HL-60 (cell line): ENCODE results near the gene TPST1.
"Not testable (repeated sequence)": the region's sequence is repeated elsewhere in the genome, so short reads cannot be mapped to it uniquely, and the experiment has no call there.

Source experiments
- DNase-seq, 2 experiments: peaks; one replicate each; pipeline ENCODE4 v3.0.0-alpha.2; 2010 to 2020; ENCODE audit warnings: low read depth in 1 of 2, low spot score in 1 of 2
- H3K27ac ChIP-seq: fragments of 250-450 bp; sonication (Bioruptor Pico); replicated peaks from 2 replicates; pipeline ENCODE4 v1.5.1; 2020; ENCODE audit warnings: mild to moderate bottlenecking, moderate library complexity
- H3K27me3 ChIP-seq: fragments of 250-450 bp; sonication (Bioruptor Pico); 2 replicates; pipeline ENCODE4 v1.5.1; 2021; ENCODE audit warnings: mild to moderate bottlenecking, moderate library complexity; ENCODE audit not compliant: insufficient read depth, poor library complexity, severe bottlenecking
- H3K4me3 ChIP-seq: replicated peaks from 2 replicates; pipeline ENCODE4 v1.5.1; 2011; ENCODE audit warnings: mild to moderate bottlenecking, control low read depth, low read length; ENCODE audit not compliant: insufficient read depth
- CTCF ChIP-seq: IDR thresholded peaks from one replicate; pipeline ENCODE4 v1.5.1; 2011; ENCODE audit warnings: low read length, control low read depth, inconsistent platforms; ENCODE audit not compliant: insufficient read depth
- GABPA ChIP-seq: IDR thresholded peaks from 2 replicates; pipeline ENCODE4 v1.6.1; 2012; ENCODE audit warnings: low read depth
- POLR2AphosphoS5 ChIP-seq: IDR thresholded peaks from 2 replicates; pipeline ENCODE4 v1.6.1; 2012; ENCODE audit warnings: low read depth
- REST ChIP-seq: IDR thresholded peaks from 2 replicates; pipeline ENCODE4 v1.6.1; 2012; ENCODE audit warnings: low read depth; ENCODE audit not compliant: insufficient replicate concordance
- SPI1 ChIP-seq: IDR thresholded peaks from 2 replicates; pipeline ENCODE4 v1.6.1; 2012; ENCODE audit warnings: low read depth, mild to moderate bottlenecking, borderline replicate concordance
- long read RNA-seq: library from polyadenylated mRNA; unstranded; transcript quantifications from one replicate; pipeline ENCODE4 v2.0.0, GENCODE V29; 2020

TPST1 gene
- long read RNA-seq, partial matches to known transcripts, result 0 of 4 reads
- long read RNA-seq, other reads (novel, unspliced or antisense), result 3 of 4 reads

GRCh38 chr7:66204822-66205740 is at the start of gene TPST1:
Gene TPST1, plus strand, starts transcription at chr7:66205334. Its CDS starts 35,092 bp downstream, at chr7:66240426.
- TF ChIP-seq GABPA (no peak), POLR2AphosphoS5 (no peak), CTCF (no peak), SPI1 (no peak)
- Histone ChIP-seq H3K27ac (no peak within 1 kb of the TSS), H3K27me3 (peaks cover 14% of the 10 kb centered on the region), H3K4me3 (peak within 1 kb of the TSS; percentile 70)
- peak; percentile 54 to 57 for DNase-seq

GRCh38 chr7:66156035-66156434 is 49.1 kb upstream of the TPST1 start:
- H3K27ac ChIP-seq, DNase-seq, H3K4me3 ChIP-seq, H3K27me3 ChIP-seq: not testable (repeated sequence)

GRCh38 chr7:66157060-66157459 is 48.1 kb upstream of the TPST1 start:
- DNase-seq, result no peak
- Histone ChIP-seq H3K4me3 (no peak overlapping the region), H3K27me3 (no peaks in the 10 kb centered on the region), H3K27ac (no peak overlapping the region)
- TF ChIP-seq CTCF (no peak), GABPA (no peak), POLR2AphosphoS5 (no peak), REST (no peak), SPI1 (no peak)

GRCh38 chr7:66162622-66163021 is 42.5 kb upstream of the TPST1 start:
- no peak for DNase-seq
- Histone ChIP-seq H3K4me3 (no peak overlapping the region), H3K27ac (no peak overlapping the region), H3K27me3 (no peaks in the 10 kb centered on the region)
- TF ChIP-seq SPI1 (no peak), GABPA (no peak), POLR2AphosphoS5 (no peak), REST (no peak), CTCF (no peak)
